GM18499 (cell line): Measurements from ENCODE around the gene AOPEP.

ENCODE experiments used
- ATAC-seq: cut with Tn5 transposase; IDR thresholded peaks from one replicate; pipeline ENCODE4 v1.9.1; 2021; ENCODE audit warnings: moderate number of reproducible peaks; ENCODE audit not compliant: insufficient read depth, unreplicated experiment

AOPEP gene

DNA sequence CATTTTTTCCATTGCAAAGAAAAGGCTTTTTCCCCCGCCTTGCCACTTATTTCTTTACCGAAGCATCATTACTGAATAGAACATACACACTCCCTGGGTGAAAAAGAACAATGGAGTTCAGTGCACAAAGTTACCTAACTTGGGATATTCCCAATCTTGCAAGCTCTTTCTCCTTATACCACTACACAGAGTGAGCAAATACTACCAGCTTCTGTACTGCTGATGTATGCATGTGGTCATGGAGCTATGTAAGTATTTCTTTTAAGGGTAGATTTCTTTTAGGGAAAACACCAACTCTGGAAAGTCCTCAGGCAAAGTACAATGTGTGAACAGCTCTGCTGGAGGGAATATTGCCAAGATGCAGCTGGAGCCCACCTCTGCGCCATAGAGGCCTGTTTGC is 81.1 kb downstream of the AOPEP start:
- no peak for ATAC-seq

- ATAC-seq, result no peak
Measured at GRCh38 chr9:94808926-94809700, 82.6 kb downstream of the AOPEP start.

DNA sequence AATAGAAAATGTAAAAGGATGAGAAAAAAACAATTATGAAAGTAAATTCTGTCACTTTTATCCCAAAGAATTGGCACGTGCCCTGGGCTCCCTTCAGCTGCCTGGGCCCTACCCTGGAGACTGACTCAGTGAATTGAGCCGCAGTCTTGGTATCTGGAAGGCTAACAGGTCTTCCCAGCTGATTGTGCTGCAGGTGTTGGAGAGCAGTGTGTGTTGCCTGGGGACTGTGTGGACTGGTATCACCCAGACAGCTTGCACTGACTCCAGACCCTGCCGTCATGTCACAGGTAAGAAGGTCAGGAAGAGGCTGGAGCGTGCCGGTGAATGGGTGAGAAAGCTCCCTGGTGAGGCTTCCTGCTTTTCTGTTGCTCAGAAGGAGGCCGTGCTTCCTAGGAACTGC is 83.3 kb downstream of the AOPEP start:
- no peak for ATAC-seq

DNA sequence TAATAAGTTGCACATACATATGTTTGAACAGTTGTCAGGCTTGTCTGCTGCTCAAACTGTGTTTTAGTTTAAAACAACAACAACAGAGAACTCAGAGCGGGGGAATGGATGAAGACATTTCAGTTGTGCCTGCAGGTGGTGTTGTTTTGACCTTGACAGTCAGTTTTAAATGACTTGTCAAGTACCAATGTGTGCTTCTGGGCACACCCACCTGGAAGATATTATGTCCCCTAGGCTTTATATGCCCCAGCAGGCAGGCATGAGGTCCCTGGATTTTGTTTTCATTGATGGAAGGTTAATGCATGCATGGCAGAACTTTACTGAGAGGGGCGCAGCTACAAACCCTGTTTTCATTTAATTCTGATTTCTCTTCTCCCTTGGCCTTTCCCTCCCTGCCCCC is 84.6 kb downstream of the AOPEP start:
- ATAC-seq, result no peak

- no peak for ATAC-seq
Measured at GRCh38 chr9:94812343-94812742, 85.8 kb downstream of the AOPEP start.

DNA sequence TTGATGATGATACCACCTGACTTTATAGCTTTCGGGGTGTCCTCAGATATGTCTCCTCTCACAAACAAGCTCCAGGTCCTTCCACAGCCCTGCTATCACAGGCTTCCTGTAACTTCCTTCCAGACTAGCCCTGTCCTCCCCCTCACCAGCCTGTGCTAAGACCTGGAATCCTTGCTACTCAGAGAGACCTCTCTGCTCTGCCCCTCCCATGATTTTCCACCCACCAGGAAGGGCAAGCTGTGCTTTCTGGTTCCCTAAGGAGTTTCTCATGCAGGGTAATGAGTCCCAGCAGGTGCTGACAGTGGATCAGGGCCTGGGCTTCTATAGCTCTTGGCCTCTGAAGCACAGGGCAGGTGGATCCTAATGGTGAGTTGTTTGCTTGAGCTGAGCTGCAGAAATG is 86.9 kb downstream of the AOPEP start:
- no peak for ATAC-seq

DNA sequence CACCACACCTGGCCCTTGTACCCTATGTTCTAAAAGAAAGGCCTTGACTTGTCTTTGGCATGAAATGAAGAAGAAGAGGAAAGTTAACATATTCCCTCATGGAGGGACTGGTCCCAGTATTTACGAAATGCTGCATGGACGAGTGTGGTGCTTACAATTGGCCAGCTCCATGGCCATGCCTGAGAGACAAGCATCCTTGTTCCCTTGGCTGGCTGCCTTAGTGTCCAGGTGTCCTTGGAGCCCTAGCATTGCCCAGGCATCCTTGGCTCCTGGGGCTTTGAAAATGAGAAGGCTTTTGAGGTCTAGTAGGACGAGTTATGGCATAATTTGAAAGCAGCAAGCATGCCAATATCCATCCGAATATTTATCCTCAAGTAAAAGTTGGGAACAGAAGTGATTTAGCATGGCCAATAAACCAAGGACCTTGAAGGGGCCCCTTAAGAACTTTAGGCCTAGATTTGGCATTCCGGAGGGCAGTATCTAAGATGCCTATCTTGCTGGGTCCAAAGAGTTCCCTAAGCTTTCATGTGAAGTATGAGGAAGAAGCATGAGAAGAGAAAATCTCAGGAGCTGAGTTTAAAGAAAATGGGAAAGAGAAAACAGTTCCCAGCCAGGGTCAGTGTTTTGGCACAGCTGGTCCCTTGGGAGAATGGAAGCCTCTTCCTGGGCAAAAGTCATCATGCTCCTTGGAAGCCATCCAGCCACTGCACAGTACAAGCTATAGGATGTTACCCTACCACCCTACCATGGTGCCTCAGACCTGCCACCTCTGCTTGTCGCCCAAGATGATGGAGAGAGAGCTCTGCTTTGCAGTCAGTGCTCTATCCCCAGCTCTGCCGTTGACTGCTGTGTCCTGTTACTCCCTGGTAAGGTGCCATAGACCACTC is 91.0 kb downstream of the AOPEP start:
- ATAC-seq, result no peak

DNA sequence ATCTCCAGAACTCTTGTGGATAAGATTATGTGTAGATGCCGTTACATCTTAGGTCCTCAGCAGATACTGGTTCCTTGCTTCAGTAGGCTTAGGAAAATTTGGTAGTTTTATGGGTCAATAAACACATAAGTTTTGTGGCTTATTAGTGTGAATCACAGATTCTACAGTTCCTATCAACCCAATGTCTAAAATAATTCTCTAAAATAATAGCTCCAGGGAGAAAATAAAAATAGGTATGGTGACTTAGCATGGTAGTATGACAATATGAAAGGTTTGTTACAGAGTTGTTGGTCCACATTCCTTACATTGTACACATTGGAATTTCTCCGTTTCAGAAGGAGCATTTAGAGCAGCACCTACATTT is 91.7 kb downstream of the AOPEP start:
- ATAC-seq, result no peak

DNA sequence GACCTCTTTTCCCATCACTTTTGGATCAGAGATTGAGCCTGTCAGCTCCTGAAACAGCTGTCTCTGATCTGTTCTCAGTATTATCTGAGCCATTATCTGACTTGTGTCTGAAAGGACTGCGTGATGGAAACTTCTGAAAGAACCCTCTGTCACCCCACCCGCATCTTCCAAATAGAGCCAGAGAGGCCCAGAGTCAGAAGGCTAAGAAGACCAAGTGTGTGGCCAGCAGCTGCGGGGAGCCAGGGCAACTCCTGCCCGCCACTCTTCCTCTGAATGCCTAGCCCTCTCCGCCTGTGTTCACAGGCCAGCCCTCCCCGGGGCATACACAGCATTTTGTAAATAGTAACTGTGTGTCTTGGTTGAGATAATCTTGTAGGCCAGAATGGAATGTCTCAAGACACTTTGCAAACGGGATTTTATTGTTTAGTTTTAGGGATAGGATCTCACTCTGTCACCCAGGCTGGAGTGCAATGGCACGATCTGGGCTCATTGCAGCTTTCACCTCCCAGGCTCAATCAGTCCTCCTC is 92.7 kb downstream of the AOPEP start:
- no peak for ATAC-seq

DNA sequence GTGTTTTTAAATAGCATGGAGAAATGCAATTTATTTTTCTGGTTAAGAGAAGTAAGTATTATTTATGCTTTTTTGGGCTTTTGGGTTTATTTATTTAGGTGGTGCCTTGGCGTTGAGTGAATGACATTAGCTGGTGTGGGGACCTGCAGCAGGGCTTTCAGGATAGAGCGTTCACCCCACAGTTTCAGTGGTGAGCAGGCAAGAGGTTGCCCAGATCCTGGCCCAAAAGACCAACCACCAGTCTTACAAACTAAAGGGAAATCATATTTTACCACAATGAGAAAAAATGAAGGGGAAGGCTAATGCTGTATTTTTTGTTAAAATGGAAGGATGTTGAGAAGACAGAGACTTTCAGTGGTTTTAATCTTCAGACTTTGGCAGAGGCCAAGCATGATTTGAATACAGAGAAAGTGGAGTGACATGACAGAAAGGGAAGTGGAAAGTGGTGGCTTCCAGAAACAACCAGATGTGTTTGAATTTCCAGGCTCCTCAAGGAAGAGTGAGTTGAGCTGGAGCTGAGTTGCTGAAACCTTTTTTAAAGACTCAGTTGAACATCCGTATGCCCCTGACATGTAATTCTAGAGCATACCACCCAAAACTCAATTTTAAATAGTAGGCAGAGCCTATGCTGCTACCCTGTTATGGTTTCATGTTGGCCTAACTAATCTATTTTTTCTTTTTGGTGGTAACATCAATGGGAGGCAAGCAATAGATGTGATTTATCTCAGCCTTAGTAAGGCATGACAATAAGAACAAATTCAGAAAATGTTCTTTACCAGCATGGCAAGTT is 94.8 kb downstream of the AOPEP start:
- peak; percentile 76 for ATAC-seq

DNA sequence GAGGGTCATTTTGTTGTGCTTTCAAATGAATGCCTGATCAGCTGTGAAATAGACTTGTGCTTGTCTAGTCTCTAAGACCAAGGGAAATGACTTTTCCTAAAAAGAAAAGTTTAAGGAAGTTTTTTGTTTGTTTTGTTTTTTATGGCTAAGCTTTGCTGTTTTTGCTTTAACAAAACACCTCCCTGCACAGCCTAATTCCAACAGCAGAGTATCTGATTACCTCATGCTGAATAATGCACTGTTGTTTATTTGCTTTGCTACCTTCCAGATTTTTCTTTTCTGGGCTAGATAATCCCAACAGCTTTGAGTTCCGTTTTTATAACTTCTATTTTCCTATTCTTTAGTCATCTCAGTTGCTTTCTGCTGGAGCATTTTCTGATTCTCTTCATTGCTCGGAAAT is 95.8 kb downstream of the AOPEP start:
- ATAC-seq, result no peak

- ATAC-seq, result no peak
Measured at GRCh38 chr9:94823710-94824109, 97.2 kb downstream of the AOPEP start.

GRCh38 chr9:94824411-94824810 is 97.9 kb downstream of the AOPEP start:
- no peak for ATAC-seq

- no peak for ATAC-seq
Measured at GRCh38 chr9:94824913-94825610, 98.6 kb downstream of the AOPEP start.

DNA sequence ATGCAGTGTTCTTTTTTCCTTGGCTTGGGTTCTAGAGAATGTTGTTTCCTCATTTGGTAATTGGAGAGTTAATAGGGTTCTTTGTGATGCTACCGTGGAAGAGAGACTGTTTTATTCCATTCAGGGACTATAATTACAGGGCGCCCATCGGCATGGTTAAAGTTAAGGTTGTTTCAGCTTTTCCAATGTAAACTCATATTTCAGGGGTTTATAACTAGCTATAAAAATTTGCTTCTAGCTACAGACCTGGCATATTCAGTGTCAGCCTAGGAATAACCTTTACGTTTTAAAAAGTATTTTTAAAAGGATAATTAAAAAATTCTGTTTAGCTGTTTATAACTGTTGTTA is 99.1 kb downstream of the AOPEP start:
- no peak for ATAC-seq

DNA sequence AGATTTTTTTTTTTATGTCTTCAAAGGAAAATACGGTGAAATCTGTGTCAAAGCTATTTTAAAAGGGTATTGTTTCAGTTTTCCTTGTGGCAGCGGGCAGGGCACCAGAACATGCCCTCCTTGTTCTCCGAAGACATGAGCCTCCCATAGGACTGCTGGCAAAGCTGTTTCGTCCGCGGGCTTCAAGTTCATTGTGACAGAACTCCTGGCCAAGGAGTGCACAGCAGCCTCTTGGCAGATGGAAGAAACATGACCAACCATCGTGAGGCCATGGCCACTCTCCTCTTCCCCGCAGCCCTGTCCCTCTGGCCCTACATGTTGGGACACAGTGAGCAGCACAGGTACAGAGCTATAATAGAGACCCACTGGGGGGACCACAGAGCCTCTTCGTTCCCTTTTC is 99.5 kb downstream of the AOPEP start:
- no peak for ATAC-seq

DNA sequence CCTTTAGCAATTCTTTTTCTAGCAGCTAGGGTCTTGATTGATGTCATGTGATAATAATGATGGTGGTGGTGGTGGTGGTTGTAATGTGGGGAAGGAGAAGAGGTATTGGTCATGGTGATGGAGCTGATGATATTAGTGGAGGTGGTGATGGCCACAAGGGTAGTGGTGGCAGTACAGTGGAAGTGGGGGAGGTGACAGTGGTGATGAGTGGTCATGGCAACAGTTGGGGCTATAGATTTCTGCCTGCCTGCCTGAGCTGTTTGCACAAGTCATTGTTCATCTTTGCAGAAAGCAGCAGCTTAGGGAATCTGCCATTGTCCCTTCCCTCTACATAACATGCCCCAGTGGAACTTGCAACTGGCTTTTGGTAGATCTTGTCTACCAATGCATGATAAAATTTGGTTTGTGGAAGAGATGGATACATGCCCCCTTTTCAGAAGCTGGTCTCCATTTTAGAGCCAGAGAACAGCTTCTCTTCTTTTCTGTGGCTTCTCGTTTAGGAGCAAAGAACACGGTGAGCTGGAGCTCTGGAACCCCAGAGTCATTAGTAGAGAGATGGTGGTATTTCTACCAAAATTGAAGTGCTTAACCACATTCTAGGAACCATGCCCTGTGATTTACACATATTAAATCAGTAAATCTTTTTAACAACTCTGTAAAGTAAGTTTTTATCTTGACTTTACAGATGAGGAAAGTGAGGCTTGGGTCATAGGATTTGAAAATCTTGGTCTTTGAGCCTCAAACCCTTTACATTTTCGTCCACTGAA is 100.3 kb downstream of the AOPEP start:
- no peak for ATAC-seq

GRCh38 chr9:94827584-94828304 is 101.2 kb downstream of the AOPEP start:
- no peak for ATAC-seq
